ENCODE results near the gene FBXL15.

DNA sequence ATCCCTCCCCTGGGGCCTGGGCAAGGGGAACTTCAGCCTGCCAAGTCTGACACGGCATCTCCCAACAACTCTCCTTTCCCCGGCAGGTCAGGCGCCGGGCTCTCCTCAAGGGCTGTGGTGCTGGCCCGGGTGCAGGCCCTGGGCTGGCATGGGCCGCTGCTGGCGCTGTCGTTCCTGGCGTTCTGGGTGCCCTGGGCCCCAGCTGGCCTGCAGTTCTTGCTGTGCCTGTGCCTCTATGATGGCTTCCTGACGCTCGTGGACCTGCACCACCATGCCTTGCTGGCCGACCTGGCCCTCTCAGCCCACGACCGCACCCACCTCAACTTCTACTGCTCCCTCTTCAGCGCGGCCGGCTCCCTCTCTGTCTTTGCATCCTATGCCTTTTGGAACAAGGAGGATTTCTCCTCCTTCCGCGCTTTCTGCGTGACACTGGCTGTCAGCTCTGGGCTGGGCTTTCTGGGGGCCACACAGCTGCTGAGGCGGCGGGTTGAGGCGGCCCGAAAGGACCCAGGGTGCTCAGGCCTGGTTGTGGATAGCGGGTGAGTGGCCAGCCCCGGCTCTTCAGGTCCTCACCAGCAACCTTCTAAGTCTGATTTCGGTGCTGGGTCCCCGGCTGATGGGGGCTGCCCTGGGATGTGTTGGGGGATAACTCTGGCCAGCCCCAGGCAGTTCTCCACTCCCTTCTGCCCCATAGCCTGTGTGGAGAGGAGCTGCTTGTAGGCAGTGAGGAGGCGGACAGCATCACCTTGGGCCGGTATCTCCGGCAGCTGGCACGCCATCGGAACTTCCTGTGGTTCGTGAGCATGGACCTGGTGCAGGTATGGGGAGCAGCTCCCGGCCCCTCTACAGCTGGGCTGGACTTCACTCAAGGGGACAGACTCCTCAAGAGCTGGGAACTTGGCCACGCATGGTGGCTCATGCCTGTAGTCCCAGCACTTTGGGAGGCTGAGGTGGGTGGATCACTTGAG is 50.2 kb downstream of the FBXL15 start:
- TF ChIP-seq, protein P1, sequence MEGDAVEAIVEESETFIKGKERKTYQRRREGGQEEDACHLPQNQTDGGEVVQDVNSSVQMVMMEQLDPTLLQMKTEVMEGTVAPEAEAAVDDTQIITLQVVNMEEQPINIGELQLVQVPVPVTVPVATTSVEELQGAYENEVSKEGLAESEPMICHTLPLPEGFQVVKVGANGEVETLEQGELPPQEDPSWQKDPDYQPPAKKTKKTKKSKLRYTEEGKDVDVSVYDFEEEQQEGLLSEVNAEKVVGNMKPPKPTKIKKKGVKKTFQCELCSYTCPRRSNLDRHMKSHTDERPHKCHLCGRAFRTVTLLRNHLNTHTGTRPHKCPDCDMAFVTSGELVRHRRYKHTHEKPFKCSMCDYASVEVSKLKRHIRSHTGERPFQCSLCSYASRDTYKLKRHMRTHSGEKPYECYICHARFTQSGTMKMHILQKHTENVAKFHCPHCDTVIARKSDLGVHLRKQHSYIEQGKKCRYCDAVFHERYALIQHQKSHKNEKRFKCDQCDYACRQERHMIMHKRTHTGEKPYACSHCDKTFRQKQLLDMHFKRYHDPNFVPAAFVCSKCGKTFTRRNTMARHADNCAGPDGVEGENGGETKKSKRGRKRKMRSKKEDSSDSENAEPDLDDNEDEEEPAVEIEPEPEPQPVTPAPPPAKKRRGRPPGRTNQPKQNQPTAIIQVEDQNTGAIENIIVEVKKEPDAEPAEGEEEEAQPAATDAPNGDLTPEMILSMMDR (IDR thresholded peaks at IDR 0.05) = no peak
- TF ChIP-seq, protein P2, sequence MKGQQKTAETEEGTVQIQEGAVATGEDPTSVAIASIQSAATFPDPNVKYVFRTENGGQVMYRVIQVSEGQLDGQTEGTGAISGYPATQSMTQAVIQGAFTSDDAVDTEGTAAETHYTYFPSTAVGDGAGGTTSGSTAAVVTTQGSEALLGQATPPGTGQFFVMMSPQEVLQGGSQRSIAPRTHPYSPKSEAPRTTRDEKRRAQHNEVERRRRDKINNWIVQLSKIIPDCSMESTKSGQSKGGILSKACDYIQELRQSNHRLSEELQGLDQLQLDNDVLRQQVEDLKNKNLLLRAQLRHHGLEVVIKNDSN (CRISPR knock-in tag; IDR thresholded peaks at IDR 0.05) = no peak
- TF ChIP-seq ZNF138 (CRISPR knock-in tag; conservative IDR thresholded peaks at IDR 0.05) = no peak
- TF ChIP-seq, protein P3, sequence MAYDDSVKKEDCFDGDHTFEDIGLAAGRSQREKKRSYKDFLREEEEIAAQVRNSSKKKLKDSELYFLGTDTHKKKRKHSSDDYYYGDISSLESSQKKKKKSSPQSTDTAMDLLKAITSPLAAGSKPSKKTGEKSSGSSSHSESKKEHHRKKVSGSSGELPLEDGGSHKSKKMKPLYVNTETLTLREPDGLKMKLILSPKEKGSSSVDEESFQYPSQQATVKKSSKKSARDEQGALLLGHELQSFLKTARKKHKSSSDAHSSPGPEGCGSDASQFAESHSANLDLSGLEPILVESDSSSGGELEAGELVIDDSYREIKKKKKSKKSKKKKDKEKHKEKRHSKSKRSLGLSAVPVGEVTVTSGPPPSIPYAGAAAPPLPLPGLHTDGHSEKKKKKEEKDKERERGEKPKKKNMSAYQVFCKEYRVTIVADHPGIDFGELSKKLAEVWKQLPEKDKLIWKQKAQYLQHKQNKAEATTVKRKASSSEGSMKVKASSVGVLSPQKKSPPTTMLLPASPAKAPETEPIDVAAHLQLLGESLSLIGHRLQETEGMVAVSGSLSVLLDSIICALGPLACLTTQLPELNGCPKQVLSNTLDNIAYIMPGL (CRISPR knock-in tag; IDR thresholded peaks at IDR 0.05) = no peak
- no peak for TF ChIP-seq NFYB (CRISPR knock-in tag; conservative IDR thresholded peaks at IDR 0.05; ENCODE audit: low read depth)
- no peak for TF ChIP-seq ATF1 (CRISPR knock-in tag; IDR thresholded peaks at IDR 0.05)
- no peak for TF ChIP-seq KAT7 (CRISPR knock-in tag; IDR thresholded peaks at IDR 0.05; ENCODE audit: borderline replicate concordance)
- no peak for TF ChIP-seq SP1 (CRISPR knock-in tag; conservative IDR thresholded peaks at IDR 0.05)
- TF ChIP-seq, protein P4, sequence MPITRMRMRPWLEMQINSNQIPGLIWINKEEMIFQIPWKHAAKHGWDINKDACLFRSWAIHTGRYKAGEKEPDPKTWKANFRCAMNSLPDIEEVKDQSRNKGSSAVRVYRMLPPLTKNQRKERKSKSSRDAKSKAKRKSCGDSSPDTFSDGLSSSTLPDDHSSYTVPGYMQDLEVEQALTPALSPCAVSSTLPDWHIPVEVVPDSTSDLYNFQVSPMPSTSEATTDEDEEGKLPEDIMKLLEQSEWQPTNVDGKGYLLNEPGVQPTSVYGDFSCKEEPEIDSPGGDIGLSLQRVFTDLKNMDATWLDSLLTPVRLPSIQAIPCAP (CRISPR knock-in tag; IDR thresholded peaks at IDR 0.05) = no peak
- no peak for TF ChIP-seq TEAD4 (CRISPR knock-in tag; IDR thresholded peaks at IDR 0.05)
- no peak for TF ChIP-seq FOXP1 (CRISPR knock-in tag; IDR thresholded peaks at IDR 0.05; ENCODE audit: borderline replicate concordance)
- no peak for TF ChIP-seq ZNF121 (CRISPR knock-in tag; IDR thresholded peaks at IDR 0.05)
- TF ChIP-seq, protein P5, sequence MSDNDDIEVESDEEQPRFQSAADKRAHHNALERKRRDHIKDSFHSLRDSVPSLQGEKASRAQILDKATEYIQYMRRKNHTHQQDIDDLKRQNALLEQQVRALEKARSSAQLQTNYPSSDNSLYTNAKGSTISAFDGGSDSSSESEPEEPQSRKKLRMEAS (CRISPR knock-in tag; IDR thresholded peaks at IDR 0.05) = no peak

Data from WTC11 (cell line).